Progenitor cell of endocrine pancreas (in vitro differentiated cells): ENCODE results near the gene SLC17A7. TPM values are rescaled to one million over a fixed set of nuclear protein-coding genes. Genes with fewer than 3 reads are reported as not detected.

ENCODE experiments used
- DNase-seq: peaks from one replicate; pipeline ENCODE4 v3.0.0; 2021; ENCODE audit warnings: low spot score; ENCODE audit not compliant: unreplicated experiment
- H3K27ac Mint-ChIP-seq: 2 replicates; pipeline ENCODE4 v1.8.0; 2021; ENCODE audit warnings: mild to moderate bottlenecking, moderate library complexity, mixed read lengths
- H3K27me3 Mint-ChIP-seq: 2 replicates; pipeline ENCODE4 v1.8.0; 2021; ENCODE audit warnings: mixed read lengths
- H3K36me3 Mint-ChIP-seq: 2 replicates; pipeline ENCODE4 v1.8.0; 2022; ENCODE audit warnings: mixed read lengths; ENCODE audit not compliant: insufficient read depth
- H3K4me1 Mint-ChIP-seq: 2 replicates; pipeline ENCODE4 v1.8.0; 2021; ENCODE audit warnings: low read depth, mixed read lengths
- H3K4me3 Mint-ChIP-seq: 2 replicates; pipeline ENCODE4 v1.8.0; 2021; ENCODE audit warnings: low read depth, mild to moderate bottlenecking, moderate library complexity, mixed read lengths
- H3K9me3 Mint-ChIP-seq: 2 replicates; pipeline ENCODE4 v1.8.0; 2021; ENCODE audit warnings: low read depth, mixed read lengths
- CTCF ChIP-seq: fragments of 200-600 bp; sonication (generic); IDR thresholded peaks from one replicate; pipeline ENCODE4 v1.5.0; 2021; ENCODE audit warnings: antibody characterized with exemption, mild to moderate bottlenecking; ENCODE audit not compliant: unreplicated experiment
- total RNA-seq: library from RNA; stranded (reverse); gene quantifications from 2 replicates; pipeline ENCODE4 v1.2.1, GENCODE V29; 2021

SLC17A7 gene
- total RNA-seq, 1 donor from 2014 or later: 0.29 TPM

- H3K27me3 Mint-ChIP-seq: peaks cover 13% of the 10 kb centered on the region
- no peak overlapping the region for H3K4me3 Mint-ChIP-seq
- TF ChIP-seq CTCF: no peak
- H3K36me3 Mint-ChIP-seq: no peaks in the 10 kb centered on the region
- H3K9me3 Mint-ChIP-seq: no peaks in the 10 kb centered on the region
- no peak for DNase-seq
- H3K4me1 Mint-ChIP-seq: peaks cover 4% of the 10 kb centered on the region
- H3K27ac Mint-ChIP-seq: no peak overlapping the region
Observed at GRCh38 chr19:49479975-49480628, 38.8 kb upstream of the SLC17A7 start.

GRCh38 chr19:49475995-49476880 is 34.9 kb upstream of the SLC17A7 start:
- no peaks in the 10 kb centered on the region for H3K9me3 Mint-ChIP-seq
- H3K4me1 Mint-ChIP-seq: peaks cover 4% of the 10 kb centered on the region
- DNase-seq: peak; percentile 77
- peaks cover 18% of the 10 kb centered on the region for H3K27me3 Mint-ChIP-seq
- no peak overlapping the region for H3K4me3 Mint-ChIP-seq
- peak; percentile 70 for TF ChIP-seq CTCF
- peak overlapping the region; percentile 84 for H3K27ac Mint-ChIP-seq
- no peaks in the 10 kb centered on the region for H3K36me3 Mint-ChIP-seq

- no peak overlapping the region for H3K4me3 Mint-ChIP-seq
- H3K27ac Mint-ChIP-seq: no peak overlapping the region
- H3K9me3 Mint-ChIP-seq: no peaks in the 10 kb centered on the region
- no peak for TF ChIP-seq CTCF
- DNase-seq: no peak
- peaks cover 4% of the 10 kb centered on the region for H3K4me1 Mint-ChIP-seq
- peaks cover 18% of the 10 kb centered on the region for H3K27me3 Mint-ChIP-seq
- no peaks in the 10 kb centered on the region for H3K36me3 Mint-ChIP-seq
Observed at GRCh38 chr19:49475191-49475917, 34.0 kb upstream of the SLC17A7 start.

GRCh38 chr19:49474542-49474924 is 33.2 kb upstream of the SLC17A7 start:
- TF ChIP-seq CTCF: no peak
- Mint-ChIP-seq H3K4me1 (peaks cover 4% of the 10 kb centered on the region), H3K4me3 (no peak overlapping the region), H3K9me3 (no peaks in the 10 kb centered on the region), H3K36me3 (no peaks in the 10 kb centered on the region), H3K27me3 (peaks cover 18% of the 10 kb centered on the region), H3K27ac (no peak overlapping the region)
- DNase-seq: no peak
